AG10803 (cell line): ENCODE data around the gene KANK4.

Experiments used
- DNase-seq: peaks from one replicate; pipeline ENCODE4 v3.0.0; 2010; ENCODE audit warnings: low read depth
- H3K4me3 ChIP-seq: 2 replicates; pipeline ENCODE4 v1.5.1; 2011; ENCODE audit warnings: mild to moderate bottlenecking, low read length, control low read depth
- CTCF ChIP-seq: conservative IDR thresholded peaks from 2 replicates; pipeline ENCODE4 v1.5.1; 2011; ENCODE audit warnings: mild to moderate bottlenecking, low read length, control low read depth, inconsistent platforms

Gene KANK4

GRCh38 chr1:62229932-62230331 lies 89.3 kb downstream of the KANK4 start:
- H3K4me3 ChIP-seq = no peak overlapping the region
- TF ChIP-seq CTCF = no peak
- no peak for DNase-seq

DNA sequence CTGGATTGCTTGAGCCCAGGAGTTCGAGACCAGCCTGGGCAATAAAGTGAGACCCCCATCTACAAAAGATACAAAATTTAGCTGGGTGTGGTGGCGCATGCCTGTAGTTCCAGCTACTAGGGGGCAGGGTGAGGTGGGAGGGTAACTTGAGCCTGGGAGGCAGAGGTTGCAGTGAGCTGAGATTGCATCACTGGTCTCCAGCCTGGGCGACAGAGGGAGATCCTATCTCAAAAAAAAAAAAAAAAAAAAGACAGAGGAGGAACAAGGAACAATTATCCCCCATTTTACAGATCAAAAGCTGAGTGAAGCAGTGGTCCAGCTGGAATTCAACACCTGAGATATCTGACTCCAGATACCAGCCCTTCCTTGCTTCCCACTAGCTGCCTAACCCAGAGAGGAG lies 89.8 kb downstream of the KANK4 start:
- TF ChIP-seq CTCF = no peak
- DNase-seq = no peak
- H3K4me3 ChIP-seq = no peak overlapping the region

DNA sequence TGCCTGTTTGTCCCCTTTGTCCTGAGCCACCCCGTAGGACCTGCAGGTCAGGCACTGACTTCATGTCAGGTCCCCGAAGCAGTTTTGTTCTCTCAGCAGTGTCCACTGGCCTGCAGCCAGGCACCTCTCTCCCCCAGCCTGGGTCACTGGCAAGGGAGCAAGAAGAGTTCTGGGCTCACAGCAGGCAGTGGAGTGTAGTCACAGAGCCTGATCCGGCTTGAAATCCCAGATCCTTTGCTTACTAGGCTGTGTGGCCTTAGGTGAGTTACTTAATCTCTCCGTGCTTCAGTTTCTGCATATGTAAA lies 90.4 kb downstream of the KANK4 start:
- DNase-seq = no peak
- no peak overlapping the region for H3K4me3 ChIP-seq
- no peak for TF ChIP-seq CTCF

DNA sequence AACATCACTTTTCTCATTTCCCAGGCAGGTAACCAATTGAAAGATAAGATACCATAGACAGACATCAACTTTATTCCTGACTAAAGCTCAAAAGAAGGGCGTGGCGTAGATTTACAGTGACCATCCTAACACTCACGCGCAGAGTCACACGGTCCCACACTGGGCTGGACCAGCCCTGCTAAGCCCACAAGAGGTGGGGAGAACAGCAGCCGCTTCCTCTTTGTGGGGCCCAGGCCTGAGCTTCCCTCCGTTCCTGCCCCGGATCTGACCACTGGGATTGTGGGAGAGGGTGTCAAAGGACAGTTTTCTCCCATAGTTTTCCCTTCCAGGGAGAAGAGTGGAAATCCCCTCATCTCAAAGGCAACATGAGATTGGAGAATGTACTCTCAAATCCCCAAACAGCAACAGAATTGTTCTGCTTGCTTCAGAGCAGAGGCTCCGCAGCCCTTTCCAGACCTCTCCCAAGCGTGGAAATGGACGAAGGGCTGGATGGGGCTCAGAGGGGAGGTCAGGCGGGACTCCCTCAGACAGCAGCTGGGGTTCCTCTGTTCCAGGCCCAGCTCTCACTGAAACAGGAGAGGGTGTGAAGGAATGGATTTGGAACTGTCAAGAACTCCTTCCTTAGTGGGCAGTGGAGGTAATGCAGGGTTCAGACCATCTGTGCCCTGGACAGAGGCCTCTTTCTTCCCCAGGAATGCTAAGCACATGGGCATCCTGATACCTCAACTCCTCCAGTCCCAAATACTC lies 90.9 kb downstream of the KANK4 start:
- no peak for TF ChIP-seq CTCF
- DNase-seq = no peak
- H3K4me3 ChIP-seq = no peak overlapping the region

DNA sequence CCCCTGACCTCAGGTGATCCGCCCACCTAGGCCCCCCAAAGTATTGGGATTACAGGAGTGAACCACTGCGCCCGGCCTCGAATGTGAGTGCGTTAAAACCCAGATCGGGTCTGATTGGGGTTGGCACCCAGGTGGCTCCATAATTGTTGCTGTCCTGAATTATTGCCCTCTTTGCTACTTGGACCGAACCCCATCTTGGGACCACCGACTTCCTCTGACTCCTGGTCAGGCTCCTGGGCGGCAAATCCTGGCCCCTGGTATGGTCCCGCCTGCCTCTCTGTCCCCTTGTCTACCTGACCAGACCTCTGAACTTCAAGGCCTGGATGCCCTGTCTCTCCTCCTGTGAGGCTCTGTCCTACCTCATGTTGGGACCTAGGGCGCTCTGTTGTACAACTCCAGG lies 91.7 kb downstream of the KANK4 start:
- DNase-seq = no peak
- no peak overlapping the region for H3K4me3 ChIP-seq
- no peak for TF ChIP-seq CTCF

DNA sequence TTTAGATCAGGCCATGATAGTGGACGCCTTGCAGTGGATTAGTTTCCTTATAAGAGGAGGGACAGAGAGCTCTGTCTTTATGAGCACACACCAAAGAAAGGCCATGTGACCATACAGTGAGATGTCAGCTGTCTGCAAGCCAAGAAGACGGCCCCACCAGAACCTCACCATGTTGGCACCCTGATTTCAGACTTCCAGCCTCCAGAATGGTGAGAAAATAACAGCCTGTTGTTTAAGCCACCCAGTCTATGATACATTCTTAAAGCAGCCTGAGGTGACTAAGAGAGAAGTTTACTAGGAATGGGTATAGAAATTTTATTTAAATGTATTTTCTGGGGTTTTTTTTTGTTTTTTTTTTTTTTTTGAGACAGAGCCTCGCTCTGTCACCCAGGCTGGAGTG lies 95.1 kb downstream of the KANK4 start:
- DNase-seq = no peak
- H3K4me3 ChIP-seq = no peak overlapping the region
- TF ChIP-seq CTCF = no peak

DNA sequence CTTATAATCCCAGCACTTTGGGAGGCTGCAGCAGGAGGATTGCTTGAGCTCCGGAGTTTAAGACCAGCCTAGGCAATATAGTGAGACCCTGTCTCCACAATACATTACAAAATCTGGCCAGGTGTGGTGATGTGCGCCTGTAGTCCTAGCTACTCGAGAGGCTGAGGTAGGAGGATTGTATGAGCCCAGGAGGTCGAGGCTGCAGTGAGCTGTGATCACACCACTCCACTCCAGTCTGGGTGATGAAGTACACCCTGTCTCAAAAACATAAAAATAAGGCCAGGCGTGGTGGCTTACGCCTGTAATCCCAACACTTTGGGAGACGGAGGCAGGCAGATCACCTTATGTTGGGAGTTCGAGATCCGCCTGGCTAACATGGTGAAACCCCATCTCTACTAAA lies 96.9 kb downstream of the KANK4 start:
- no peak for TF ChIP-seq CTCF
- no peak for DNase-seq
- no peak overlapping the region for H3K4me3 ChIP-seq
